ENCODE results near the gene CLIP3.

DNA sequence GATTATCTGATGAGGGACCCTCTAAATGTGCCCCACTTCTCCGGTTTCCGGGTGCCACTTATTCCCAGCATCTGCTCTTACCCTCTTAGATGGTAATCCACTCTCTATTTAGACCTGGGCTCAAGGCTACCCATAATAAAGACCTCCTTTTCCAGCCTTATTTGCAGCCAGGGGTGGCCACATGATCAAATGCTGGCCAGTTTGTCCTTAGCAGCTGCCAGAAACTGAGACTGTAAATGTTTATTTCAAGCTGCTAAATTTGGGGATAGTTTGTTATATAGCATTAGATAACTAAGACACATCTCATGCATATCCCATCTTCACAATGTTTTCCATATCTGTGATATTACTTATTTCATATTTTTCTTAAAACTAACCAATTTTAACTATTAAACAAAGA is 11.3 kb upstream of the CLIP3 start:
- TF ChIP-seq, protein P1, sequence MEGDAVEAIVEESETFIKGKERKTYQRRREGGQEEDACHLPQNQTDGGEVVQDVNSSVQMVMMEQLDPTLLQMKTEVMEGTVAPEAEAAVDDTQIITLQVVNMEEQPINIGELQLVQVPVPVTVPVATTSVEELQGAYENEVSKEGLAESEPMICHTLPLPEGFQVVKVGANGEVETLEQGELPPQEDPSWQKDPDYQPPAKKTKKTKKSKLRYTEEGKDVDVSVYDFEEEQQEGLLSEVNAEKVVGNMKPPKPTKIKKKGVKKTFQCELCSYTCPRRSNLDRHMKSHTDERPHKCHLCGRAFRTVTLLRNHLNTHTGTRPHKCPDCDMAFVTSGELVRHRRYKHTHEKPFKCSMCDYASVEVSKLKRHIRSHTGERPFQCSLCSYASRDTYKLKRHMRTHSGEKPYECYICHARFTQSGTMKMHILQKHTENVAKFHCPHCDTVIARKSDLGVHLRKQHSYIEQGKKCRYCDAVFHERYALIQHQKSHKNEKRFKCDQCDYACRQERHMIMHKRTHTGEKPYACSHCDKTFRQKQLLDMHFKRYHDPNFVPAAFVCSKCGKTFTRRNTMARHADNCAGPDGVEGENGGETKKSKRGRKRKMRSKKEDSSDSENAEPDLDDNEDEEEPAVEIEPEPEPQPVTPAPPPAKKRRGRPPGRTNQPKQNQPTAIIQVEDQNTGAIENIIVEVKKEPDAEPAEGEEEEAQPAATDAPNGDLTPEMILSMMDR (IDR thresholded peaks at IDR 0.05), result no peak
- TF ChIP-seq POLR2A (IDR thresholded peaks at IDR 0.05), result no peak

Data from right lobe of liver (tissue), 4 donors.